Activated CD4-positive, alpha-beta memory T cell treated with anti-CD3 and anti-CD28 coated beads, Interleukin-2, amount 10 ng/mL, durations not matched to agents 7 days and 5 days (primary cell): ENCODE results near the gene PABPN1L. TPM values are rescaled to one million over a fixed set of nuclear protein-coding genes. Genes with fewer than 3 reads are reported as not detected.

ENCODE experiments used
- CTCF ChIA-PET: fragments of 350-600 bp; sonication (Branson Sonifier 250); formaldehyde crosslinking; loops from one replicate; lab custom pipeline; 2021; ENCODE audit warnings: antibody characterized with exemption, inconsistent platforms; lab: Charles Lee
- POLR2A ChIA-PET: fragments of 350-600 bp; sonication (Branson Sonifier 250); formaldehyde crosslinking; loops from one replicate; lab custom pipeline; 2021; ENCODE audit warnings: antibody characterized with exemption; lab: Charles Lee
- DNase-seq: peaks from one replicate; pipeline ENCODE4 v3.0.0-alpha.2; 2020
- H3K27ac Mint-ChIP-seq: one replicate; pipeline ENCODE4 v1.8.0; 2021; ENCODE audit warnings: mild to moderate bottlenecking, mixed read lengths
- H3K27me3 Mint-ChIP-seq: one replicate; pipeline ENCODE4 v1.8.0; 2021; ENCODE audit warnings: mixed read lengths
- H3K36me3 Mint-ChIP-seq: one replicate; pipeline ENCODE4 v1.8.0; 2021; ENCODE audit warnings: low read depth, mixed read lengths
- H3K4me1 Mint-ChIP-seq: one replicate; pipeline ENCODE4 v1.8.0; 2021; ENCODE audit warnings: mixed read lengths
- H3K4me3 Mint-ChIP-seq: one replicate; pipeline ENCODE4 v1.8.0; 2021; ENCODE audit warnings: mild to moderate bottlenecking, mixed read lengths
- H3K9me3 Mint-ChIP-seq: one replicate; pipeline ENCODE4 v1.8.0; 2021; ENCODE audit warnings: mixed read lengths
- total RNA-seq, 2 experiments: library from RNA; stranded (reverse); gene quantifications; one replicate each; pipeline ENCODE4 v1.2.3, GENCODE V29; 2021

PABPN1L gene
- total RNA-seq, 2 experiments from 2014 or later: not detected

DNA sequence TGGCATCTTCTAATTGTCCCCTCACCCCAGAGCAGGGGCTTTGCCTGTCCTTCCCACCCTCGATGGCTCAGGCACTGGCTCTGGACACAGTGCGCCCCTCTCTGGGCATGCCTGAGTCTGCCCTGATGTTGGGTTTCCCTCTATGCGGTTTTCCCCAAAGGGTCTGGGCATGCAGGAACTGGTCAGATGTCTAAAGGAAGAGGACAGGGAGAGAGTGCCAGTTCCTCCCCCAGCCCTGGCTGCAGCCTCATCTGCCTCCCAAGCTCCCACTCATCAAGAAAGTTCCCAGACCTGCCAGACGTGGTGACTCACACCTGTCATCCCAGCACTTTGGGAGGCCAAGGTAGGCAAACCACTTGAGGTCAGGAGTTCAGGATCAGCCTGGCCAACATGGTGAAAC lies 41.3 kb upstream of the PABPN1L start:
- H3K27ac Mint-ChIP-seq: no peak overlapping the region
- H3K9me3 Mint-ChIP-seq: no peaks in the 10 kb centered on the region
- CTCF ChIA-PET: no interaction called here

DNA sequence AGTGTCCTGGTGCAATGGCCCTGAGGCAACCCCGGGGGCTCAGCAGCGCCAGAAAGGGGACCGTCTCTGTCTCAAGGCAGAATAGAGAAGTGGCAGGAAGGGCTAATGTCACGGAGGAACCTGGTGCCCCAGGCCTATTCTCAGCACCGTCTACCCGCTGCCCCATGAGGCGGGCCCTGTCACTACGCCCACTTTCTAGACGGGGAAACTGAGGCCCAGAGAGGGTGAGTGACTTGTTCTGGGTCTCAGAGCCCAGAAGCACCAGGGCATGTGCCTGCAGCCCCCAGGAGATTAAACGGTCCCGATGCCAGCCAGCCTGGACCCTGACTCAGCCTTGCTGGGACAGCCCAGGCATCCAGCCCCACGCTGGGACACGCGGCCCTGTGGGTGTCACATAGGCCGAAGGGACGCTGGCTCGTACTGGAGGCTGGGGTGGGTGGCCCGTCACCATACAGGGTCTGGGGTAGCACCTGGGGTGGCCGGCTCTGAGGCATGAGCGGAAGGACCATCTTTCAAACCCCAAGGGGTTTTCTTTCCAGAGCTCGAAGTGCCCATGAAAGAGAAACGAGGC lies 40.2 kb upstream of the PABPN1L start:
- no peaks in the 10 kb centered on the region for H3K4me1 Mint-ChIP-seq
- POLR2A ChIA-PET: no interaction called here
- no peak overlapping the region for H3K4me3 Mint-ChIP-seq
- CTCF ChIA-PET: no interaction called here
- no peaks in the 10 kb centered on the region for H3K36me3 Mint-ChIP-seq
- H3K27ac Mint-ChIP-seq: no peak overlapping the region
- no peaks in the 10 kb centered on the region for H3K27me3 Mint-ChIP-seq
- DNase-seq: no peak
- H3K9me3 Mint-ChIP-seq: no peaks in the 10 kb centered on the region

More for the DNA sequence above, 41.3 kb upstream of the PABPN1L start:
- H3K27me3 Mint-ChIP-seq: no peaks in the 10 kb centered on the region
- no peaks in the 10 kb centered on the region for H3K36me3 Mint-ChIP-seq
- no peak overlapping the region for H3K4me3 Mint-ChIP-seq
- POLR2A ChIA-PET: no interaction called here
- no peak for DNase-seq
- no peaks in the 10 kb centered on the region for H3K4me1 Mint-ChIP-seq

DNA sequence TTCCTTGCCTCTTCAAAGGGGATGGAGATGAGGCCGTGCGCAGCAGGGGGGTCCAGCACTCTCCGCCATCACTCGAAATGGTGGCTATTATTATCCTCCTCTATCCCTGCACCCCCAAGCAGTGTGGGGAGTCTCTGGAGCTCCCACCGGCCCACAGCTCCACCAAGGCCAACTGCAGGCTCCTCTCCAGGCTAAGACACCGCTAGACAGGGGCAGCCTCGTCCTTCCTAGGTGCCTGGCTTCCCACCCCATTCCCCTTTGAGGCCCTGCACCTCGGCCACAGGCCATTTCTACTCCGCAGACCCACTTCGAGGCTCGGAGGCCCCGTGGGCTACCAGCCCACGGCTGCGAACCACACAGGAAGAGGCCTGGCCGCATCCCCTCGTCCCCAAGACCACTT lies 39.6 kb upstream of the PABPN1L start:
- no peaks in the 10 kb centered on the region for H3K27me3 Mint-ChIP-seq
- CTCF ChIA-PET: no interaction called here
- DNase-seq: no peak
- no peak overlapping the region for H3K4me3 Mint-ChIP-seq
- no peaks in the 10 kb centered on the region for H3K36me3 Mint-ChIP-seq
- H3K9me3 Mint-ChIP-seq: no peaks in the 10 kb centered on the region
- no peaks in the 10 kb centered on the region for H3K4me1 Mint-ChIP-seq
- POLR2A ChIA-PET: no interaction called here
- H3K27ac Mint-ChIP-seq: no peak overlapping the region

DNA sequence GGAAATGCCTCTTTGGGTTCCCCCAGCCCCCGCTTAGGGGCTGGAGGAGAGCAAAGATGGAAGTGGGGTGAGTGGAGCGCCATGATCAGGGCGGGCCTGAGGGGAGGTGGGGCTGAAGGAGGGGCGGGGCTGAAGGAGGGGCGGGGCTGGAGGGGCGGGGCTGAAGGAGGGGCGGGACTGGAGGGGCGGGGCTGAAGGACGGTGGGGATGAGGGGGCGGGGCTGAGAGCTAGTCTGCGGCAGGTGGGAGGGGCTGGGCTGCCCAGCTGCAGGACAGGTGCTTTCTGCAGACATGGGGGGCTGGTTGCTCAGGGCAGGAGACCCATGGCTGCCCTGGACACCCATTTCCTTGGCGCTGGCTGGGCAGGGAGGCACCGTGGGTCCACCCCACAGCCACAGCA lies 39.1 kb upstream of the PABPN1L start:
- no peaks in the 10 kb centered on the region for H3K27me3 Mint-ChIP-seq
- no peak overlapping the region for H3K27ac Mint-ChIP-seq
- CTCF ChIA-PET: no interaction called here
- H3K4me3 Mint-ChIP-seq: no peak overlapping the region
- POLR2A ChIA-PET: no interaction called here
- no peaks in the 10 kb centered on the region for H3K36me3 Mint-ChIP-seq
- no peak for DNase-seq
- H3K9me3 Mint-ChIP-seq: no peaks in the 10 kb centered on the region
- H3K4me1 Mint-ChIP-seq: no peaks in the 10 kb centered on the region

DNA sequence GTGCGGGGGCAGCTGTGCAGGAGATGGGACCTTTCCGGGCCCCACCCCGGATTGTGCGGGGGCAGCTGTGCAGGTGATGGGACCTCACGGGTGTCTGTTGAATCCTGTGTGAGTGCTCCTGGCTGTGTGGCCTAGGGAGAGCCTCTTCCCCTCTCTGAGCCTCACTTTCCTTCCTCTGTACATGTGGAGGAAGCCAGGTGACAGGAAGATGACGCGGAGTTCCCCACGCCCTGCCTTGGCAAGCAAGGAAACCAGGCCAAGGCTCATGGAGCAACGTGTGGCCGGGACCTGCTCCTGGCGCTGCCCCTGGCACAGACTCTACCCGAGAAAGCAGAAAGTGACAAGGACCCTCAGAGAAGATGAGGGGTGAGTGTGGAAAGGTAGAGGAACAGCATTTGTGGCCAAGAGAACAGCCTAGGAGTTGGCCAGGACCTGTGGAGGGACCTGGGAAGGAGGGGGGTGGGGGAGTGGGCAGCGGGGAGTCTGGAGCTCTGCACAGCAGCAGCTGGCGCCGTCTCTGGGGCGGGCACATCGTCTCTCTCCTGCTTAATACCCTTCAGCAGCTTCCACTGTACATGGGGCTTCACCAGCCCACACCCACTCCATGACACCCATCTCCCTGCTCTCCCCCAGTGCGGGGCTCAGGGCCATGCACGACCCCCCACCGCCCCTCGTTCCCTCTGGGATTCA lies 38.4 kb upstream of the PABPN1L start:
- H3K27ac Mint-ChIP-seq: no peak overlapping the region
- POLR2A ChIA-PET: no interaction called here
- DNase-seq: no peak

DNA sequence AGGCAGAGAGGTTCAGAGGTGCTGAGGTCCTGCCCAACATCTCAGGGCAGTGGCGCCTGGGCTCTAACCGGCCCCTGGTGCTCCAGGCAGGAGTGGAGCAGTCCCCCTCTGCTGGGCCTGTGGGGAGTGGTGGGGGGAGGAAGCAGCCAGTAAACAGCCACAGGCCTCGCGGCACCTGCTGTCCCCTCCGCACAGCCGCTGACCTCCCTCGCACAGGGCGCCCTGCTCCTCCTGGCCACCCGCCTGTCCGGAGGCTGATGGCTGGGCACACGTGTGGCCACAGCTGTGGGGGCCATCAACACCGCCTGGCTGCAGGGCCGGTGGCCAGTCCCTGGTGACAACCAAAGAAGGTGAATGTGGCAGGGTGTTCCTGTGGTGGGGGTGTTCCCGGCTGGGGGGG lies 36.8 kb upstream of the PABPN1L start:
- POLR2A ChIA-PET: no interaction called here
- no peaks in the 10 kb centered on the region for H3K27me3 Mint-ChIP-seq
- DNase-seq: no peak
- CTCF ChIA-PET: no interaction called here
- H3K36me3 Mint-ChIP-seq: no peaks in the 10 kb centered on the region
- no peaks in the 10 kb centered on the region for H3K4me1 Mint-ChIP-seq
- H3K4me3 Mint-ChIP-seq: no peak overlapping the region
- no peak overlapping the region for H3K27ac Mint-ChIP-seq
- H3K9me3 Mint-ChIP-seq: no peaks in the 10 kb centered on the region

More for the DNA sequence above, 38.4 kb upstream of the PABPN1L start:
- Mint-ChIP-seq H3K4me3 (no peak overlapping the region), H3K4me1 (no peaks in the 10 kb centered on the region), H3K9me3 (no peaks in the 10 kb centered on the region), H3K36me3 (no peaks in the 10 kb centered on the region), H3K27me3 (no peaks in the 10 kb centered on the region)
- CTCF ChIA-PET: no interaction called here

DNA sequence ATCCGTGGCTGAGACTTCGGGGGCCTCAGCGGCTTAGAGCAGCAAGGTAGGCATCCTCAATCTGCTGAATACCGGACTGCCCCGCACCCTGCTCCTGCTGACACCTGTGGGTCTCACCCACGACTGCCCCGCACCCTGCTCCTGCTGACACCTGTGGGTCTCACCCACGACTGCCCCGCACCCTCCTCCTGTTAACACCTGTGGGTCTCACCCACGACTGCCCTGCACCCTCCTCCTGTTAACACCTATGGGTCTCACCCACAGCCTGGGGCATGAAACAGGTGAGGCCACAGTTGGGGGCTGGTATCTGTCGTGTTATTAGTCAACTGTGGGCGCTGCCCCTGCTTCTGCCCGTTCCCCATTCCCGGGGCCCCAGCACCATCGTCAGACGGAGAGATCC lies 36.3 kb upstream of the PABPN1L start:
- Mint-ChIP-seq H3K4me3 (no peak overlapping the region), H3K9me3 (no peaks in the 10 kb centered on the region), H3K36me3 (no peaks in the 10 kb centered on the region), H3K4me1 (no peaks in the 10 kb centered on the region), H3K27me3 (no peaks in the 10 kb centered on the region), H3K27ac (no peak overlapping the region)
- no peak for DNase-seq
- CTCF ChIA-PET: no interaction called here
- POLR2A ChIA-PET: no interaction called here

DNA sequence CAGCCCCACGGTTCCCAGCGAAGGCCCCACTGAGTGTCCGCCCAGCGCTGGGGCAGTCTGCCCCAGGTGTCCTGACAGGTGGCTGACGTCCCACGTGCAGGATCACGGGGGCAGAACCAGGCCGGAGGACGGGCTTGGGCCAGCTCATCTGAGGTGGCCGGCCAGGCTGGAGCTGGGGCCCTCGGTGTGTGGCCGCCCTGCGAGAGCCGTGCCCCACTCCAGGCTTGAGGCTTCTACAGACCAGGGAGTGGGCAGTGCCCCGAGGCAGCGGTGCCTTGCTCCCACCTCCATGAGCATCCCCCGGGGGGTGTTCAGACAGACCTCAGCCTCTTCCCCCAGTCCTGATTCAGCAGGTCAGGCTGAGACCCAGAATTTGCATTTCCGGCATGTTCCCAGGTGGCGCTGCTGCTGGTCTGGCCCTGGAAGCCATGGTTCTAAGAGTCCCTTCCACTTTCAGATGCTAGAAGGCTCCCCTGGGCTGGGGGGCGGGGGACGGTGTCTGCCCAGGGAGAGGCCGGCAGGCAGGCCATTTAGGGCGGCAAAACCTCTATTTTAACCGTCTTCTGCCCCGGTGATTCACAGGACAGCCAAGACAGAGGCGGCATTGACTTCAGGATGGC lies 35.4 kb upstream of the PABPN1L start:
- no peak overlapping the region for H3K4me3 Mint-ChIP-seq
- POLR2A ChIA-PET: no interaction called here
- H3K27me3 Mint-ChIP-seq: no peaks in the 10 kb centered on the region

DNA sequence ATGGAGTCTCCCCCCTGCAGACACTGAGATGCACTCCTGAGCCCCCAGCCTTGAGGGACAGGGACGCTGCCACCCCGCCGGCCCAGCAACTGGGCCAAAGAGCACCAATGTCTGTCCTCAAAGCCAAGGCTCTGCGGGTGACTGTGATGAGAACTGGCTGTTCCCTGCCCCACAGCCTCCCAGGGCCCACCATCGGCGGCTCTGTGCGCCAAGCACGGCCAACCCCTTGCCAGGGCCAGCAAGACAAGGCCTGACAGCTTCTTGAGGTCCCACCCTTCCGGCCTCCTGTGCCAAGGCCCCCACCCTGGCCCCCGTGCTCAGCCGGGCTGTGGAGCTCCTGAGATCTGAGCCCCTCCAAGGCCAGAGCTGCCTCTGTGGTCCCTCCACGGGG lies 34.2 kb upstream of the PABPN1L start:
- POLR2A ChIA-PET: interaction anchor here (0.5 kb wide), 1 partner anchor 99 kb away, joined by 3 read pairs; no protein-coding TSS in a partner anchor
- Mint-ChIP-seq H3K27ac (no peak overlapping the region), H3K36me3 (no peaks in the 10 kb centered on the region), H3K9me3 (no peaks in the 10 kb centered on the region), H3K4me1 (no peaks in the 10 kb centered on the region), H3K27me3 (no peaks in the 10 kb centered on the region), H3K4me3 (no peak overlapping the region)
- no peak for DNase-seq
- CTCF ChIA-PET: no interaction called here

More for the DNA sequence above, 35.4 kb upstream of the PABPN1L start:
- no peak for DNase-seq
- CTCF ChIA-PET: no interaction called here
- no peaks in the 10 kb centered on the region for H3K4me1 Mint-ChIP-seq
- H3K27ac Mint-ChIP-seq: no peak overlapping the region
- no peaks in the 10 kb centered on the region for H3K36me3 Mint-ChIP-seq
- no peaks in the 10 kb centered on the region for H3K9me3 Mint-ChIP-seq

DNA sequence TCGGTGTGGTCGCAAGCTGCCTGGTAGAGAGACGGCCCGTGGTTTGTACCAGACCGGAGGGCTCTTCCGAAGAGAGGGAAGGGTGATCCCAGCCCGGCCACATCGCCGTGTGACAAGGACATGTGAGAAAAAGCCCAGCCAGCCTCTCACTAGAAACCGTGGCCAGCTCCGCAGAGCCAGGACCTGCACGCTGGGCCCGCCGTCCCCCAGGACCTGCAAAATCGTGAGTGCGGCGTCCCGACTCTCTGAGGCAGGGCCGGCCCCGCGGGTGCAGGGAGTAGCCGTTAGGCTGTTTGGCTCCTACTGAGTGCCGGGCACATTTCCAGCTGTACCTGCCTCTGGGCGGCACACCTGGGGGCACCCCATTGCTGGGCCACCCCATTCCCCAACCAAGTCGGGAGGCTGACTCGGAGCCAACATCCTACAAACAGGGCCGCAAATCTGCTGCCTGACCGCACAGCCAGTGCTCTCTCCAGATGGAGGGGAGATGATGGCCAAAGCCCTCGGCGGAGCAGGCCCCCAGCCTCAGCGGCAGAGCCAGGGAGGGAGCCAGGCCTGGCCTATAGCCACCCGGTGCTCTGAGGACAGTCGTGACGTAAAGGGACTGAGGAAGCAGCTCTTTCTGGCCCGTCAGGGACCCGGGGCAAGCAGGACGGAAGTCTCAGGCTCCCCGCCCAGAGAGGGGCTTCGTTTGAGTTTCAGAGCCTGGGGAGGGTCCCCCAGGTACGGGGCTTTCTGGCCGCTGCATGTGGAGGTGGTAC lies 33.6 kb upstream of the PABPN1L start:
- no peaks in the 10 kb centered on the region for H3K36me3 Mint-ChIP-seq
- no peak overlapping the region for H3K27ac Mint-ChIP-seq
- H3K4me1 Mint-ChIP-seq: no peaks in the 10 kb centered on the region
- H3K27me3 Mint-ChIP-seq: no peaks in the 10 kb centered on the region
- no peaks in the 10 kb centered on the region for H3K9me3 Mint-ChIP-seq
- ChIA-PET CTCF (no interaction called here), POLR2A (interaction anchor here (0.5 kb wide), 1 partner anchor 100 kb away, joined by 3 read pairs; no protein-coding TSS in a partner anchor)
- H3K4me3 Mint-ChIP-seq: no peak overlapping the region
- DNase-seq: no peak

DNA sequence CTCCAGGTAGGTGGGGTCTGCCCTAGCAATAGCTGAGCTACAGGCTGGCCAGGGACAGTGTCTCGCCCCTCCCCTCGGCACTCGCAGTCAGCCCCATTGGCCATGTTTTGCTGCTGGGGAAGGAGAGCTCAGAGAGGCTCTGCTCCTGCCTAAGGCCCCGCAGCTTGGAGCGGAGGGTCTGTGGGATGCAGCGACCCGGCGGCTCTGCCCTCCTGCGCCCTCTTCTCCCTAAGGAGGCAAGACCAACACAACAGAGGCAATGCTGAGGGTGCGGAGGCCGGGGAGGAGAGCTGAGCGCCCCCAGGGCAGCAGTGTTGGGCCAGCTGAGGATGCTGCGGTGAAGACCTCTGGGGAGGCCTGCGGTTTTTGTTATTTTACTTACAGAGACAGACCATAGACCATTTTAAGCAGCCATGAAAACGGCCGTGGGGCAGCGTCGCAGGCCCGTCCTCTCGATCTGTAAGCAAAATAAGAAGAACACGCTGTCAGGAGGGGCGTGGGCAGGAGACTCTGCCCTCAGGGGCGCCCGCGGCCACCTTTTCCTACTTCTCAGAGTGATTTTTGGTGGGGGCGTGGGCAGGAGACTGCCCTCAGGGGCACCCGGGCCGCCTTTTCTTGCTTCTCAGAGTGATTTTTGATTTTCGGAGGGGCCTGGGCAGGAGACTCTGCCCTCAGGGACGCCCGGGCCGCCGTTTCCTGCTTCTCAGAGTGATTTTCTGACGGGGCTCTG lies 31.4 kb upstream of the PABPN1L start:
- no peaks in the 10 kb centered on the region for H3K9me3 Mint-ChIP-seq
- no peaks in the 10 kb centered on the region for H3K27me3 Mint-ChIP-seq
- no peak overlapping the region for H3K4me3 Mint-ChIP-seq
- no peak for DNase-seq
- POLR2A ChIA-PET: no interaction called here
- no peak overlapping the region for H3K27ac Mint-ChIP-seq
- CTCF ChIA-PET: no interaction called here
- no peaks in the 10 kb centered on the region for H3K4me1 Mint-ChIP-seq
- no peaks in the 10 kb centered on the region for H3K36me3 Mint-ChIP-seq

DNA sequence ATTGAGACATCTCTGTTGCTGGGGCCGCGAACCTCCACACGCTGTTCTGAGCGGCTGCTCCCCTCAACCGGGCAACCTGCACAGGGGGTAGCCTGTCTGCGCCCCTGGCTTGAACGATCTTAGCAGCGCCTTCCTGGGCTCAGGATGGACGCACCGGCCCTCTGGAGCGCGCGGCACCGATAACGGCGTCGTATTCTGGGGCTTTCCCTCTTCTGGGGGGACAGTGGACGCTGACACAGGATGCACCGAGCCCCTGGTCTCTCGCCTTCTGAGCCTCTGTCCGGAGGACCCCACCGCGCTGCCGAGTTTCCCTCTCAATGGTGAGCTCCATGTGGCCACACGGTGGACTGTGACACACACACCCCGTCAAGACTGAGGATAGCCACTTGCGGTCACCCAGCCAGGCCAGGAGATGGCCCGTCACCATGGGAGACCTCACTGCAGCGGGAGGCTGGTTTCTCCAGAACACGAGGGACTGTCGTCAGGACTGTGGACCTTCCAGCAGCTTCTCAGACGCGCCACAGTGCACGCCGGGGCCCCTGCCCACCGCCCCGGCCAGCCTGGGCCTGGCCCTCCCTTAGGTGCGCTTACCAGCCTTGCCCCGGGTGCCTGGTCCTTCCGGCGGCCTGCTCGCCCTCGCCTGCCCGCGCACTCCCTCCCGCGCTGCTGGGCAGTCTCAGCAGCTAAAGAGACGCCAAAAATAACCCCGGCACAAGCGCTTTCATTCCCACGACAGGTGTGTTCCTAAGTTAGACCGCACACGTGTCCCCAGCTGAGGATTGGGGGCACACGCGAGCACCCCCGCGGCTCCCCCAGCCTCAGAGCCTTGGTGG lies 30.0 kb upstream of the PABPN1L start:
- POLR2A ChIA-PET: no interaction called here
- no peaks in the 10 kb centered on the region for H3K4me1 Mint-ChIP-seq
- no peaks in the 10 kb centered on the region for H3K9me3 Mint-ChIP-seq
- H3K36me3 Mint-ChIP-seq: no peaks in the 10 kb centered on the region
- CTCF ChIA-PET: no interaction called here
- no peak for DNase-seq
- H3K27me3 Mint-ChIP-seq: no peaks in the 10 kb centered on the region
- no peak overlapping the region for H3K4me3 Mint-ChIP-seq
- no peak overlapping the region for H3K27ac Mint-ChIP-seq
